KMS-11 (cell line): ENCODE data around the gene CMSS1.

Source experiments
- H2AFZ ChIP-seq: fragments of 200-600 bp; sonication (generic); 2 replicates; pipeline ENCODE4 v1.6.1; 2016; ENCODE audit warnings: antibody characterized with exemption, mixed run types, low read depth
- H3K27ac ChIP-seq: fragments of 200-600 bp; sonication (generic); 2 replicates; pipeline ENCODE4 v1.6.1; 2016; ENCODE audit warnings: mild to moderate bottlenecking, mixed run types
- H3K27me3 ChIP-seq: fragments of 200-600 bp; sonication (generic); 2 replicates; pipeline ENCODE4 v1.6.1; 2017; ENCODE audit warnings: mild to moderate bottlenecking, low read depth, mixed run types, moderate library complexity; ENCODE audit not compliant: insufficient read depth
- H3K36me3 ChIP-seq: fragments of 200-600 bp; sonication (generic); 2 replicates; pipeline ENCODE4 v1.6.1; 2017; ENCODE audit warnings: mild to moderate bottlenecking, mixed run types; ENCODE audit not compliant: insufficient read depth
- H3K4me1 ChIP-seq: fragments of 200-600 bp; sonication (generic); 2 replicates; pipeline ENCODE4 v1.6.1; 2016; ENCODE audit warnings: mild to moderate bottlenecking, low read depth, mixed run types; ENCODE audit not compliant: poor library complexity, severe bottlenecking
- H3K4me2 ChIP-seq: fragments of 200-600 bp; sonication (generic); 2 replicates; pipeline ENCODE4 v1.7.0; 2016; ENCODE audit warnings: mild to moderate bottlenecking, mixed run types
- H3K4me3 ChIP-seq: fragments of 200-600 bp; sonication (generic); IDR thresholded peaks from 2 replicates; pipeline ENCODE4 v1.6.1; 2017; ENCODE audit warnings: low read depth, low read length, mixed read lengths; ENCODE audit not compliant: insufficient read depth
- H3K79me2 ChIP-seq: fragments of 200-600 bp; sonication (generic); 2 replicates; pipeline ENCODE4 v1.6.1; 2016; ENCODE audit warnings: low read depth, mixed run types; ENCODE audit not compliant: insufficient read depth
- H3K9ac ChIP-seq: fragments of 200-600 bp; sonication (generic); 2 replicates; pipeline ENCODE4 v1.6.1; 2016; ENCODE audit warnings: mild to moderate bottlenecking, mixed run types
- H4K20me1 ChIP-seq: fragments of 200-600 bp; sonication (generic); 2 replicates; pipeline ENCODE4 v1.6.1; 2016; ENCODE audit warnings: mild to moderate bottlenecking, mixed run types; ENCODE audit not compliant: insufficient read depth
- CTCF ChIP-seq: fragments of 200-600 bp; sonication (generic); conservative IDR thresholded peaks from 2 replicates; pipeline ENCODE4 v1.6.1; 2017; ENCODE audit warnings: low read depth, mild to moderate bottlenecking, antibody characterized with exemption, low read length, moderate library complexity, mixed read lengths

The CMSS1 gene

GRCh38 chr3:99885851-99886250 is 68.2 kb downstream of the CMSS1 start:
- H3K4me3 ChIP-seq = no peak overlapping the region
- no peak overlapping the region for H3K4me2 ChIP-seq
- no peaks in the 10 kb centered on the region for H3K36me3 ChIP-seq
- H2AFZ ChIP-seq = no peak overlapping the region
- no peaks in the 10 kb centered on the region for H3K27me3 ChIP-seq
- H4K20me1 ChIP-seq = no peaks in the 10 kb centered on the region
- H3K27ac ChIP-seq = no peak overlapping the region
- no peak for TF ChIP-seq CTCF
- no peaks in the 10 kb centered on the region for H3K4me1 ChIP-seq
- no peaks in the 10 kb centered on the region for H3K79me2 ChIP-seq
- H3K9ac ChIP-seq = no peak overlapping the region

GRCh38 chr3:99891610-99892285 is 74.1 kb downstream of the CMSS1 start:
- Histone ChIP-seq H3K4me2 (no peak overlapping the region), H3K27me3 (no peaks in the 10 kb centered on the region), H3K27ac (no peak overlapping the region), H3K4me3 (no peak overlapping the region), H3K79me2 (0 out of 2 replicates have a peak, but pooled peaks cover 5% of the 10 kb centered on the region), H4K20me1 (no peaks in the 10 kb centered on the region), H3K36me3 (no peaks in the 10 kb centered on the region), H2AFZ (no peak overlapping the region), H3K4me1 (no peaks in the 10 kb centered on the region), H3K9ac (no peak overlapping the region)
- TF ChIP-seq CTCF = no peak

GRCh38 chr3:99892332-99892731 is 74.7 kb downstream of the CMSS1 start:
- H3K79me2 ChIP-seq = 0 out of 2 replicates have a peak, but pooled peaks cover 5% of the 10 kb centered on the region
- H2AFZ ChIP-seq = no peak overlapping the region
- H3K4me3 ChIP-seq = no peak overlapping the region
- H3K27ac ChIP-seq = no peak overlapping the region
- H3K4me1 ChIP-seq = no peaks in the 10 kb centered on the region
- H3K36me3 ChIP-seq = no peaks in the 10 kb centered on the region
- H3K9ac ChIP-seq = no peak overlapping the region
- no peaks in the 10 kb centered on the region for H4K20me1 ChIP-seq
- H3K27me3 ChIP-seq = no peaks in the 10 kb centered on the region
- H3K4me2 ChIP-seq = no peak overlapping the region
- 0 out of 2 replicates have a peak, but pooled peaks have one; percentile 26 for TF ChIP-seq CTCF

GRCh38 chr3:99895131-99895696 is 77.6 kb downstream of the CMSS1 start:
- H3K4me2 ChIP-seq = no peak overlapping the region

More at GRCh38 chr3:99895131-99895696, 77.6 kb downstream of the CMSS1 start:
- no peak overlapping the region for H3K27ac ChIP-seq
- H2AFZ ChIP-seq = no peak overlapping the region
- H4K20me1 ChIP-seq = no peaks in the 10 kb centered on the region
- H3K4me1 ChIP-seq = peaks cover 19% of the 10 kb centered on the region
- H3K4me3 ChIP-seq = no peak overlapping the region
- H3K9ac ChIP-seq = no peak overlapping the region
- H3K27me3 ChIP-seq = no peaks in the 10 kb centered on the region
- TF ChIP-seq CTCF = no peak
- H3K36me3 ChIP-seq = no peaks in the 10 kb centered on the region
- H3K79me2 ChIP-seq = 0 out of 2 replicates have a peak, but pooled peaks cover 5% of the 10 kb centered on the region
